Heart right ventricle (tissue), 16 donors: ENCODE data around the gene DRC1. TPM values are rescaled to one million over a fixed set of nuclear protein-coding genes. Genes with fewer than 3 reads are reported as not detected.

ENCODE experiments used
- ATAC-seq, 8 donors: fragments of 200-7000 bp; cut with Tn5 transposase; one replicate each; pipeline ENCODE4 v1.9.1; 2020; ENCODE audit warnings: mild to moderate bottlenecking in 8 of 8, moderate library complexity in 8 of 8, moderate number of reproducible peaks in 1 of 8
- DNase-seq, 2 donors: peaks; one replicate each; pipeline ENCODE4 v3.0.0-alpha.2; 2020
- H3K27ac ChIP-seq, 10 donors: fragments of 200-600 bp; sonication (generic) in 2 of 10; one replicate each; pipeline versions ENCODE4 v1.5.0 to v1.8.0; 2020 to 2022; ENCODE audit warnings: mild to moderate bottlenecking in 3 of 10
- H3K27me3 ChIP-seq, 7 donors: fragments of 200-600 bp; one replicate each; pipeline ENCODE4 v1.8.0; 2021 to 2022; ENCODE audit warnings: mild to moderate bottlenecking in 2 of 7
- H3K36me3 ChIP-seq, 9 donors: fragments of 200-600 bp; sonication (generic) in 1 of 9; one replicate each; pipeline versions ENCODE4 v1.5.0 to v1.8.0; 2020 to 2022; ENCODE audit warnings: mild to moderate bottlenecking in 2 of 9
- H3K4me1 ChIP-seq, 9 donors: fragments of 200-600 bp; sonication (generic) in 1 of 9; one replicate each; pipeline versions ENCODE4 v1.5.0 to v1.8.0; 2020 to 2022; ENCODE audit warnings: mild to moderate bottlenecking in 4 of 9
- H3K4me3 ChIP-seq, 10 donors: fragments of 200-600 bp; sonication (generic) in 2 of 10; one replicate each; pipeline versions ENCODE4 v1.5.0 to v1.8.0; 2020 to 2022; ENCODE audit warnings: mild to moderate bottlenecking in 7 of 10, moderate library complexity in 2 of 10
- H3K9me3 ChIP-seq, 11 donors: fragments of 200-600 bp in 10 of 11; sonication (generic) in 2 of 11; one replicate each; pipeline versions ENCODE4 v1.5.0 to v1.8.0; 2013 to 2022; ENCODE audit warnings: mild to moderate bottlenecking in 2 of 11, control low read depth in 1 of 11, moderate library complexity in 1 of 11
- WGBS, 2 donors: extraction: QIAGEN DNeasy Blood & Tissue Kit; methylation state at CpG; one replicate each; pipeline ENCODE4 v1.1.7; 2013; ENCODE audit warnings: inconsistent platforms in 1 of 2; 5-methylcytosine and 5-hydroxymethylcytosine counted together
- intact Hi-C, 10 donors: fragments of 100-400 bp; cut with DNase I; formaldehyde crosslinking; loops; one replicate each; pipeline versions ENCODE4 v1.11.1 to v1.14.2; 2022
- polyA plus RNA-seq, 2 donors: library from polyadenylated mRNA; stranded (reverse); fragments of 200-250 nt; gene quantifications; one replicate each; pipeline ENCODE4 v1.2.3, GENCODE V29; 2013
- total RNA-seq, 10 donors: library from RNA; stranded (reverse); fragmentation: NEBNext Ultra II Directional in 3 of 10; extraction: Animal tissue kit (Norgen Biotek cat#: 25700) in 3 of 10; gene quantifications; one replicate each; pipeline versions ENCODE4 v1.2.1 to v1.2.4, GENCODE V29; 2021 to 2023
- TF ChIP-seq, protein P1 (sequence below), 9 donors: fragments of 200-600 bp; sonication (generic) in 2 of 9; IDR thresholded peaks; one replicate each; pipeline versions ENCODE4 v1.5.0 to v1.8.0; 2021 to 2022; ENCODE audit warnings: antibody characterized with exemption in 9 of 9, mild to moderate bottlenecking in 5 of 9, moderate library complexity in 1 of 9
- donor health status: Arrhythmogenic right ventricular cardiomyopathy.
- donor health status: ischemic (EF 13 %, LVEDD 7.1; RV severe dilation, severe dysfunction).
- donor health status: healthy with polysubstance abuse.
- donor health status: DM: no; HTN: yes; CAD: no.
- donor health status: DM: no; HTN: no; CAD: no.
- donor health status: ischemic (EF 25% LVEDD 6.9; RV normal size, moderate dysfunction).
- donor health status: ischemic (EF 25% LVEDD 5.7; RV mildly dilated, moderate dysfunction).
- donor health status: healthy.
- donor health status: DM: yes; HTN: yes; CAD: no.
- donor health status: Ischemic cardiomyopathy.
- donor health status: ischemic (EF 35%, LVEDD 5.7; RV mildly dilated, moderate dysfunction).
- donor health status: nonischemic (EF 11% LVEDD 7.7; RV severe dilation, severe dysfunction).
- donor health status: DM: yes; HTN: yes; CAD: no.
- donor health status: PGD.
- donor health status: ischemic (EF 29% LVEDD 5.4; RV normal size, mild dysfunction).
- donor health status: nonischemic (EF 23%, LVEDD 6.1; RV moderate dilation, normal function).

DRC1 gene
- total and polyA plus RNA-seq, 12 donors, result 0.06 to 0.37 (median 0.20) TPM; not detected in 8

DNA sequence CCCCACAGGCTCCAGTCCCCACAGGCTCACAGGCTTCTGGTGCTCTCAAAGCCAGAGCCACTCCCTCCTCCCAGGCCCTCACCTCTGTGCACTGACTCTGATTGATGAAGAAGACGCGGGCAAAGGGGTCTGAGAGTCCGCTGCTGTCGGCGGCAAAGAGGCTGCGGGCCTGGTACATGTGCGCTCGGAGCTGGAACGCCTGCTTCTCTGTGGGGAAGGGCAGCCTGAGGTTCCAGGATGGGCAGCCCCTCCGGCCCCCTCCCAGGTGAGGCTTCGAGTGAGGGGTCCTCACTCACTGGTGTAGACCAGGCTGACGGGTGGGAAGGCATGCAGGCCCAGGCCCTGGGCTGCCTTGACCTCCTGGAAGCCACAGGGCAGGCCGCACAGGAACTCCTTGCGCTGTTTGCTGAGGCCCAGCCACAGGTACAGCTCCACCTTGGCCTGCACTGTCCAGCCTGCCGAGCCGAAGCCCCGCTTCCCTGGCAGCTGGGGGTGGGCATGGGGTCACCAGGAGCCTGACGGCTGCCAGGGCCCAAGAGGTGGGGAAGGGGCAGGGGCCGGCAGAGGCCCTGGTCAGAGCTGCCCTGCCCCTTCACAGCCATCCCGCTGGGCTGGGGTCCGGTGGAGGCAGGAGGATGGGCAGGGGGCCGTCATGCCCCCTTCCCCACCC is 74.2 kb downstream of the DRC1 start:
- TF ChIP-seq, protein P1, sequence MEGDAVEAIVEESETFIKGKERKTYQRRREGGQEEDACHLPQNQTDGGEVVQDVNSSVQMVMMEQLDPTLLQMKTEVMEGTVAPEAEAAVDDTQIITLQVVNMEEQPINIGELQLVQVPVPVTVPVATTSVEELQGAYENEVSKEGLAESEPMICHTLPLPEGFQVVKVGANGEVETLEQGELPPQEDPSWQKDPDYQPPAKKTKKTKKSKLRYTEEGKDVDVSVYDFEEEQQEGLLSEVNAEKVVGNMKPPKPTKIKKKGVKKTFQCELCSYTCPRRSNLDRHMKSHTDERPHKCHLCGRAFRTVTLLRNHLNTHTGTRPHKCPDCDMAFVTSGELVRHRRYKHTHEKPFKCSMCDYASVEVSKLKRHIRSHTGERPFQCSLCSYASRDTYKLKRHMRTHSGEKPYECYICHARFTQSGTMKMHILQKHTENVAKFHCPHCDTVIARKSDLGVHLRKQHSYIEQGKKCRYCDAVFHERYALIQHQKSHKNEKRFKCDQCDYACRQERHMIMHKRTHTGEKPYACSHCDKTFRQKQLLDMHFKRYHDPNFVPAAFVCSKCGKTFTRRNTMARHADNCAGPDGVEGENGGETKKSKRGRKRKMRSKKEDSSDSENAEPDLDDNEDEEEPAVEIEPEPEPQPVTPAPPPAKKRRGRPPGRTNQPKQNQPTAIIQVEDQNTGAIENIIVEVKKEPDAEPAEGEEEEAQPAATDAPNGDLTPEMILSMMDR (IDR thresholded peaks at IDR 0.05), result no peak
- Histone ChIP-seq H3K4me3 (no peak overlapping the region), H3K27me3 (no peaks in the 10 kb centered on the region), H3K27ac (no peak overlapping the region), H3K9me3 (no peaks in the 10 kb centered on the region), H3K4me1 (peaks cover 0 to 16% (median 8%) of the 10 kb centered on the region in 9 donors), H3K36me3 (no peaks in the 10 kb centered on the region)
- intact Hi-C loops, result no loop called here
- no peak for ATAC-seq
- 84% methylated on average over 21 to 22 of the region's 22 CpGs for WGBS, 2 donors
- no peak for DNase-seq

DNA sequence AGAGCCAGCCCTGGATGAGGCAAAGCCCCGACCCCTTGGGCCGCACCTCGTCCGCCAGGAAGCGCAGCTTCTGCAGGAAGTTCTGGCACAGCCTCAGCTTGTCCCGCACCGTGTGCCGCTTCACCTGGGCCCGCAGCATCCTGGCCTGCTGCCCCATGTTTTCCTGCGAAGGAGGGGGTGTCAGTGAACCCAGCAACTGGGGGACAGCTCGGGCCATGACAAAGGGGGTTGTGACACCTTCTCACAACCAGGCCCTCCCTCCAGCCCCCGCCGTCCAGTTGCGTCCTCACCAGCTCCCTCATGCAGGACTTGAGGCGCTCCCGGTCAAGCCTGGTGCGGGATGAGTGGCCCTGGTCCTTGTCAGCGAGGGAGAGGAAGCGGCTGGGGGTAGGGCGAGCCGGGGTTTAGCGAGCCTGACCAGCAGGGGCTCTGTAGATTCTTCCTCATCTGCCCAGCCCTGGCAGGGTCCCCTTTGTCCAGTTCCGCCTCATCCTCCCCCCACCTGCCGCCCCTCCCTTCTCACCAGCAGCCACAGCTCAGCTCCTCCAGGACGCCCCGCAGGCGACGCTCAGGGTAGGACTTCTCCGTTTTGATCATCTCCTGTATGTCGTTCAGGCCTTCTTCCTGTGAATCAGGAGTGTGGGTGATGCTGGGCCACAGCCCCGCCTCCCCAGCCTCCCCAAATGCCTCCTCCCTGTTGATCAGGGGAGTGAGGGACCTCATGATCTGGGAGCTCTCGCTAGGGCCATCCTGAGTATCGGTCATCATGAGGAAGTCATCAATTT is 75.6 kb downstream of the DRC1 start:
- peak in 1 of 8 donors; percentile 3 for ATAC-seq
- 41 to 47% methylated on average over 33 of the region's 33 CpGs for WGBS, 2 donors
- intact Hi-C loops, result no loop called here
- Histone ChIP-seq H3K4me3 (no peak overlapping the region), H3K4me1 (peaks cover 0 to 16% (median 8%) of the 10 kb centered on the region in 9 donors), H3K27me3 (no peaks in the 10 kb centered on the region), H3K9me3 (no peaks in the 10 kb centered on the region), H3K27ac (no peak overlapping the region), H3K36me3 (no peaks in the 10 kb centered on the region)
- TF ChIP-seq, protein P1 (IDR thresholded peaks at IDR 0.05), result no peak
- no peak for DNase-seq

DNA sequence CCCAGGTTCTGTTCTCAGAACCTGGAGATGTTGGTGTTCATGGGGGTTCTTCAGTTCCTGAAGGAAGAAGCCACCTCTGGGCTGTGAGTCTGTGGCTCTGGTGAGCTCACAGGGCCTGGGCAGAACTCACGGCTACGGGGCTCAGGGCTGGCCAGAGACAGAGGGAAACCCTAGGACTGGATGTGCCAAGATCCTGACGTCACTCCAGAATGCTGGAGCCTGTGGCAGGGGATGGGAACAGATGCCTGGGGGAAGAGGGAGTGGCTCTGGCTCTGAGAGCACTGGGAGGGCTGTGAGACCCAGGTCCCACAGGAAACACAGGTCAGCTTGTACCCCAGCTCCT is 76.2 kb downstream of the DRC1 start, which contains the start of gene OTOF:
TSS of gene OTOF (minus strand) at position 214 of the 343 bp plus-strand sequence.
- TF ChIP-seq, protein P1 (IDR thresholded peaks at IDR 0.05), result no peak
- H3K4me3 ChIP-seq, result no peak within 1 kb of the TSS
- no peaks in the 10 kb centered on the region for H3K27me3 ChIP-seq
- intact Hi-C loops, result no loop called here
- ATAC-seq (peak; percentile 65 to 93 (median 82)), DNase-seq (peak; percentile 53 to 55)
- 3 to 16% methylated on average over 3 of the region's 3 CpGs for WGBS, 2 donors
- peaks cover 0 to 16% (median 8%) of the 10 kb centered on the region in 9 donors for H3K4me1 ChIP-seq
- H3K36me3 ChIP-seq, result no peaks in the 10 kb centered on the region
- H3K27ac ChIP-seq, result no peak within 1 kb of the TSS
- no peaks in the 10 kb centered on the region for H3K9me3 ChIP-seq

DNA sequence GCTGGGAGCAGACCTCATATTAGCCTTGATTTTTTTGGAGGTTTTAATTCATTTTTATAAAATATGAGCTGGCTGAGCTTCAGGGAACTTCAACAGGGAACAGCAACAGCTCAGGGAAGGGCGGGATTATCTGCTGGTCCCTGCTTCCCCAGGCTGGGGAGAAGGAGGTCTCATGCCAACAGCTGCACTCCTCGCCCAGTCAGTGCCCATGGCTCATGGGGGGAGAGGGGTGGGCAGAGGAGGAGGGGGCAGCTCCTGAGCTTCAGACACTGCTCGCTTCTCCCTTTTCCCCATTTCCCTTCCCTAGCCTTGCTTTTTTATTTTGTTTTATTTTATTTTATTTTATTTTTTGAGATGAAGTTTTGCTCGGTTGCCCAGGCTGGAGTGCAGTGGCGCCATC is 76.6 kb downstream of the DRC1 start:
- 78 to 87% methylated on average over 5 of the region's 5 CpGs for WGBS, 2 donors
- intact Hi-C loops, result no loop called here
- ATAC-seq (no peak), DNase-seq (no peak)
- peaks cover 0 to 16% (median 8%) of the 10 kb centered on the region in 9 donors for H3K4me1 ChIP-seq
- no peaks in the 10 kb centered on the region for H3K27me3 ChIP-seq
- no peak overlapping the region for H3K27ac ChIP-seq
- TF ChIP-seq, protein P1 (IDR thresholded peaks at IDR 0.05), result no peak
- H3K9me3 ChIP-seq, result no peaks in the 10 kb centered on the region
- H3K36me3 ChIP-seq, result no peaks in the 10 kb centered on the region
- no peak overlapping the region for H3K4me3 ChIP-seq
